HG03575 (cell line): ENCODE measurements around the gene TMSB10.

ENCODE experiments used
- ATAC-seq: cut with Tn5 transposase; IDR thresholded peaks from one replicate; pipeline ENCODE4 v1.9.1; 2021; ENCODE audit not compliant: unreplicated experiment, insufficient number of reproducible peaks, low FRiP score; ENCODE audit errors: extremely low read depth

TMSB10 gene

GRCh38 chr2:84878896-84879583 is 26.4 kb upstream of the TMSB10 start:
- no peak for ATAC-seq

- ATAC-seq = no peak
These were observed 25.7 kb upstream of the TMSB10 start for GRCh38 chr2:84879584-84880394.

GRCh38 chr2:84880395-84880644 is 25.1 kb upstream of the TMSB10 start:
- no peak for ATAC-seq

DNA sequence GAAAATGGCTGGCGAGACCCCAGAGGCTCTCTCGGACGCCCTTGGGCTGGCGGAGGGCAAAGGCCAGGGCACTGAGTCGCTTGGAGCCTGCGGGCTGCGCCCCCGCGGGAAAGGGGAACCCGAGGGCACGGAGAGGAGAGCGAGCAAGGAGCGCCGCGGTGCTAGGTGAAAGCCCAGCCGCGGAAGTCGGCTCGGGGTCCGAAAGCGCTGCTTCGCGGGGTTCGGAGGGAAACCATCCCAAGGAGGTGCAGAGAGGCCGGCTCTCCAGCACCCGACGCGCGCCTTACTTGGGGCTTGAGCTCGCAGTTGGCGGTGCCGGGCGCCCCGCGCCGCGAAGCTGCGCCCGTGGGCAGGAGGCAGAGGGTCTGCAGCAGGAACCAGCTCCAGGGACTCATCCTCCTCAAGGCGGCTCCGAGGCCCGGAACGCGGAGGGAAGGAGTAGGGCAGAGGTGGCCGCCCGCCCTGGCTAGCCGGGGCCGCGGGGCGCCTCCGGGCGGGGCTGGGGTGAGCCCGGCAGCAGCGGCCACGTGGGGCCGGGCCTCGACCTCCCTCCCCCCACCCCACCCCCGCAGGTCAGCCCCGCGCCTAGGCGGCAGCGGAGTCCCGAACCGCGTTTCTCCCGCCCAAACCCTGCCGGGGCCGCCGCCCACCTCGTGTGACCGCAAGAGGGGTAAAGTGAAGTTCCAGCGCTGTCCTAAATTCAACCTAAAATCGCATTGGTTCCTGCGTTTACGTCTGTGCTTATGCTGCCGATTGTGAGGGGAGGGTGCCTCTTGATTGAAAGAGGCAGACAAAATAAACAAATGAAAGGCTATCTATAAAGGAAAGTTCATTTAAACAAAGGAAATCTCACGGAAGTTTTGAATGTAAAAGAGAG is 24.6 kb upstream of the TMSB10 start, which contains the start of gene TRABD2A:
Gene TRABD2A, minus strand, starts transcription at position 440 of the 877 bp plus-strand sequence. Its CDS starts 45 bp downstream, at position 395.
- ATAC-seq = no peak

GRCh38 chr2:84881581-84882413 is 23.7 kb upstream of the TMSB10 start:
- ATAC-seq = peak; percentile 44

- ATAC-seq = no peak
These were observed 23.1 kb upstream of the TMSB10 start for GRCh38 chr2:84882414-84882738.

DNA sequence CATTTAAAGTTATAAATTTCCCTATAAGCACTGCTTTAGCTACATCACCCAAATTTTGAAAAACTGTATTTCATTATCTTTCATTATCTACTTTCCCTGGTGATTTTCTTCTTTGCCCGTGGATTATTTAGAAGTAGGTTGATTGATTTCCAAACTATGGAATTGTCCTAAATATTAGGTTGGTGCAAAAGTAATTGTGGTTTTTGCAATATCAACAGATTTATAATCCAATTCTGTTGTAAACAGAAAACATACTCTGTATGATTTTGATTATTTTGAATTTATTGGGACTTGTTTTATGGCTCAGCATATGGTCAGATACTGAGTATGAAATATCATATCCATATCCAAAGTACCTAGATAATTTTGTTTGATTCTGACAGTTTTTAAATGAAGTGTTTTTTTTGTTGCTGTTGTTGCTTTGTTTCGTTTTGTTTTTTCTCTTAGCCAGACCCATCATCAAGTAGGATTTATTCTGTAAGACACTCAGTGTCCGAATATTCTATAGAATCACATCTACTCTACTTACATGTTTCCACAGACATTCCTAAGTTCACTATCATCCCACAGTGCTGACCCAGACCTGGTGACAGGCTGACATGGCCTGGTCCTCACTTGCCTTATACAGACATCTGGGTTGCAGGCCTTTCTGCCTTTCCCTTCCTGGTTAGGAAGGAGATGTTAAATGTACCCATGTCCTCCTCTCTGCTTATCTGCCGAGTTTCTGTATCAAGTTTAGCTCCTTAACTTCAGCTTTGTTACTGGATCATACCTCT is 22.5 kb upstream of the TMSB10 start:
- ATAC-seq = no peak

GRCh38 chr2:84884449-84884848 is 21.0 kb upstream of the TMSB10 start:
- ATAC-seq = no peak

GRCh38 chr2:84885111-84885510 is 20.3 kb upstream of the TMSB10 start:
- ATAC-seq = no peak

DNA sequence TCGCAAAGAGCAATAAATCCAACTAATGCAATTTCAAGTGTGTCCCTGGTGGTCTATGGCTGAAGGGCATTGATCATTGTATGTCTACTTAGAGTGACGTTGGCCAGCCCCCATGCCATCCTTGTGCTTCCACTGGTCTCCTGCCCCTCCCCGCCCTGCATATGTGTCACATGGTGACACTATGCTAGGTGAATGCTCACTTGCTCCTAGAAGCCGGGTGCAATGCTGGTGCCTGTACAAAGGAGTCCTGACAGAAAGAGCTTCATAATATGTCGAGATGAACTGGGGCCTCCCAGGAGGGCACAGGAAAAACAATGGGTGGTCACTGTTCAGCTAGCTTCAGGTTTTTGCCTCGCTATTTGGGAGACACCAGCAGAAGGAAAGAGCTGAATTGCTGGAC is 18.7 kb upstream of the TMSB10 start:
- ATAC-seq = no peak

DNA sequence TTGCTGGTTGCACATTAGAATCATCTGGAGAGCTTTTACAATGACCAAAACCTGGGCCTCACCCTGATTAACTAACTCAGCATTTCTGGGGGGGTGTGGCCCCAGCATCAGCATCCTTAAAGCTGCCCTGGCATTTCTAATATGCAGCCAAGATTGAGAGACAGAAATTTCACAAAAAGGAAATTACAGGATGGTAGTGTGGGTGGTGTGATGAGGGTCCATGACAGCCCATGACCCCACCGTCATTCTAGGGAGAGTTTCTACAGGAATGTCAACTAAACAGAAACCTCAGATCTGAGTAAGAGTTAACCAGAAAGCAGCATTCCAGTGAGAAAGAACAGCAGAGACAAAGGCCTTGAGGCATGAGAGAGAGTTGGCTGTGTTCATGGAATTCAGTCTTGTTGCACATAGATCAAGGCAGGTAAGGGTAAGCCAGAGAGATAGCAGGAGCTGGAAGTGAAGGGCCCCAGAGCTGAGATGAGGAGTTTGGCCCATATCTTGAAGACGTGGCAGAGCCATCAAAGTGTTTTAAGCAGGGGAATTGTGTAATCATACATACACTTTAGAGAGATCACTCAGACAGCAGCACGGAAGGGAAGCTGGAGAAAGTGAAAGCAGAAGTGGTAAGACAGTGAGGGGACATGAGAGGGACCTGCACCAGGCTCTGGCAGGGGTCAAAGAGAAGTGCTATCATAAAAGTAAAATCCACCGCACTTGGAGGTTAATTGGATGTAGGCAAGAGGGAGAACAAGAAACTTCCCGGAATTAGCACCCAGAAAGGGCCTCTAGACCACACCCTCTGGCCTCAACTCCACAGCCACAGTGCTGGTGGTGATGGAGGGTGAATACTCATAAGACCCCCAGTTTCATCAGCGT is 16.8 kb upstream of the TMSB10 start:
- peak; percentile 92 for ATAC-seq

DNA sequence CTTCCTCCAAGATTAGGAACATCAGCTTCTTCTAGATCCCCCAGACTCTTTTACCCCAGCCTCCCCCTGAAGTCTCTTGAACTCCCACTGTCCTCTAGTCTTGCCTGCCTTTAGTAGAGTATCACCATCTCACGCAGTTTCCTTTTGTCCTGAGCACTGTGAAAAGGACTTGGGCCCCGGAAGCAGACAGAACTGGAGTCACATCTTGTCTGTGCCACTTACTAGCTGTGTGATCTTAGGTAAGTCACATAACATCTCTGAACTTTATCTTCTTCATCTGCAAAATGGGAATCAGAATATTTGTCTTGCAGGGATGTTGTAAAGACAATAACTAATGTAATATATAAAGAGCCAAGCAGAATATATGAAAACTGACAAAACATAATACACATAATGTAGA is 16.1 kb upstream of the TMSB10 start:
- ATAC-seq = no peak

GRCh38 chr2:84891355-84892010 is 14.0 kb upstream of the TMSB10 start:
- ATAC-seq = no peak

DNA sequence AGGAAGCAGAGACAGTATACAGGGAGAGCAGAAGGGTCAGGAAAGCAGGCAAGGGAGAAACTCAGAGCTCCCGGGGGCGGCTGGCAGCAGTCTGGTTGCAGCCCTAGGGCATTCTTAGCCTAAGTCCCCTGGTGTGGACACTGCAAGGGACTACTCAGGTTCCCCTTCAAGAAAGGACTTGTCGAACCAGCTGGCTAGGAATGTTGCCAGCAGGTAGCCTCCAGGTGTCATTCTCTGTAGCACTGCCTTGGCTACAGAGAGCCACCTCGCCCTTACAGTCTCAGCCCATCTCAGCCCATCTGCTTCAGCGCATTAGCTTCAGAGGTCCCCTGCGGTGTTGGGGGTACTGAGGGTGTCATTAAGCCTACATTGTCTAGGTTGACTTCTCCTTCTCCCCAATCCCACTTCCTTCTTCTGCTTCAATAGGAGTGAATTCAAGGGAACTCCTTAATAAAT is 11.3 kb upstream of the TMSB10 start:
- ATAC-seq = no peak

DNA sequence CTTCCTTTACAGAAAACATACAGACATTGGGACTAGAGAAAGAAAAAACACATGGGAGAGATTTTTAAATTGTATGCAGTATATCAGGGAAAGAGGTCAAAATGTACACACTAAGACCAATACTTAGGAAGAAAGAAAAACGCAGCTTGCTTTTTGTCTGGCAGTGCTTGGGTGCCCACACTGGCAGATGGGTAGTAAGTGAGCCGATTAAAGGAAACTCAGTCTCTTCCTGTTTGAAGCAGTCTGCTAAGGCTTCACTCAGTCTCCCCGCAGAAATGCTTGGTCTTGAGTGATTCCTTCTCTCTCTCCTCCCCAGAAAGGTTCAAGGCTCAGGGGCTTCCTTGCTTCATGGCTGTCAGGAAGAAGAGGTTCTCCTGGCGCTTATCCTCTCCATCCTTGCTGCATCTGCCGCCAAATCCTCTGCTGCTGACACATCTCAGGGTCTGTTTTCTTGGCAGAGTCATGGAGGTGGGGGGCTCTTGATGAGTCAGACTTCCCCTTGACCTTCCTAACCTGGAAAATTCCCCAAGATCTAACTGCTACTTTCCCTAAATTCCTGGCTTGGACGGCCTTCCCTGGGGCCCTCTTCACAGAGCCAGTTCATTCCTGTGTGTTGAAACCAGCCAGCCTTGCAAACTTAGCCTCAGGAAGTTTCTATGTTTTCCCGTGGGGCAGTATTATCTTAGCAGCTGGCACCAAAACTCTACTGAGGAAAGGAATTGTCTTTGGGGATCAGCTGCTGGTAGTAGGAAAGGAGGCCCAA is 10.5 kb upstream of the TMSB10 start:
- no peak for ATAC-seq

DNA sequence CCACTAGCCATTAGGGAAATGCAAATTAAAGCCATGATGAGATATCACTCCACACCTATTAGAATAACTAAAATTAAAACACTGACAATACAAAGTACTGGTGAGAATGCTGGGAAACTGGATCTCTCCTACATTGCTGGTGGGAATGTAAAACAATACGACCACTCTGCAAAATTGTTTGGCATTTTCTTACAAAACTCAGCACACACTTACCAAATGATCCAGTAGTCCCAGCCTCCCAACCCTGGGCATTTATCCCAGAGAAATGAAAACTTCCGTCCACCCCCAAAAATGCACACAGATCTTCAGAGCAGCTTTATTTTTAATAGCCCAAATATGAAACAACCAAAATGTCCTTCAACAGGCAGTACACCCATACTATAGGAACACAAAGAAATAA is 8.9 kb upstream of the TMSB10 start:
- ATAC-seq = no peak
